ENCODE measurements around the gene RANBP3L.
"Not testable (repeated sequence)": the region's sequence is repeated elsewhere in the genome, so short reads cannot be mapped to it uniquely, and the experiment has no call there.

Gene RANBP3L

DNA sequence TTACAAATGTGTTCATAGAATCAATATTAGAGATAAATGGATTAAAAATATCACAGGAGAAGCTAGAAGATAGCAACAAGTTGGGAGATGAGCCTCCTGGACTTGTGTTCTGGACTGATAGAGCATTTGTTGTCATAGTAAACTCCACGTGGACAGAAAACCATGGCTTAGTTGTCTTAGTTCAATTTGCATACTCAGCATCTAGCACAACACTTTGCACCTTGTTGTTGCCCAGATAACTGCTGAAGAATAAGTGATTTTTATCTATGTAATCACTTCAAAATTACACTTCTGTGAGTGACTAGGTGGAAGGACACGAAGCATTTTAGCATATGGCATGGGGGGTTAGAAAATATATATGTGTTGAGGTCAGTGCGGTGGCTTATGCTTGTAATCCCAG lies 4.0 kb downstream of the RANBP3L start:
- no peaks in the 10 kb centered on the region for H3K9me3 ChIP-seq (replicated peaks; ENCODE audit: insufficient read depth, low read length)
- H3F3A ChIP-seq (ENCODE audit: insufficient read depth, low read length), result no peaks in the 10 kb centered on the region
- H3K9ac ChIP-seq (ENCODE audit: low read length), result no peak overlapping the region
- no peaks in the 10 kb centered on the region for H3K79me2 ChIP-seq (ENCODE audit: low read length)
- H3K4me2 ChIP-seq (ENCODE audit: low read depth, low read length), result no peak overlapping the region
- no peak overlapping the region for H2AFZ ChIP-seq (ENCODE audit: low read length)
- no peak overlapping the region for H3K4me3 ChIP-seq (ENCODE audit: low read length)
- H3K4me1 ChIP-seq (ENCODE audit: low read length), result peaks cover 11% of the 10 kb centered on the region; the same call in 1 of the 2 replicates
- H3K36me3 ChIP-seq (replicated peaks; ENCODE audit: insufficient read depth, low read length), result no peaks in the 10 kb centered on the region
- H3K9me2 ChIP-seq (replicated peaks; ENCODE audit: insufficient read depth, low read length), result no peaks in the 10 kb centered on the region
- no peak overlapping the region for H3K27ac ChIP-seq (ENCODE audit: low read length)
- no peak for DNase-seq
- no peaks in the 10 kb centered on the region for H3K27me3 ChIP-seq (replicated peaks; ENCODE audit: insufficient read depth, low read length)
- no peaks in the 10 kb centered on the region for H4K20me1 ChIP-seq (ENCODE audit: insufficient read depth, low read length)
- TF ChIP-seq EZH2 (optimal IDR thresholded peaks at IDR 0.05; ENCODE audit: low read depth, low read length) (no peak), EZH2phosphoT487 (IDR thresholded peaks at IDR 0.05; ENCODE audit: low read length) (no peak)
- TF ChIP-seq, protein P1, sequence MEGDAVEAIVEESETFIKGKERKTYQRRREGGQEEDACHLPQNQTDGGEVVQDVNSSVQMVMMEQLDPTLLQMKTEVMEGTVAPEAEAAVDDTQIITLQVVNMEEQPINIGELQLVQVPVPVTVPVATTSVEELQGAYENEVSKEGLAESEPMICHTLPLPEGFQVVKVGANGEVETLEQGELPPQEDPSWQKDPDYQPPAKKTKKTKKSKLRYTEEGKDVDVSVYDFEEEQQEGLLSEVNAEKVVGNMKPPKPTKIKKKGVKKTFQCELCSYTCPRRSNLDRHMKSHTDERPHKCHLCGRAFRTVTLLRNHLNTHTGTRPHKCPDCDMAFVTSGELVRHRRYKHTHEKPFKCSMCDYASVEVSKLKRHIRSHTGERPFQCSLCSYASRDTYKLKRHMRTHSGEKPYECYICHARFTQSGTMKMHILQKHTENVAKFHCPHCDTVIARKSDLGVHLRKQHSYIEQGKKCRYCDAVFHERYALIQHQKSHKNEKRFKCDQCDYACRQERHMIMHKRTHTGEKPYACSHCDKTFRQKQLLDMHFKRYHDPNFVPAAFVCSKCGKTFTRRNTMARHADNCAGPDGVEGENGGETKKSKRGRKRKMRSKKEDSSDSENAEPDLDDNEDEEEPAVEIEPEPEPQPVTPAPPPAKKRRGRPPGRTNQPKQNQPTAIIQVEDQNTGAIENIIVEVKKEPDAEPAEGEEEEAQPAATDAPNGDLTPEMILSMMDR (IDR thresholded peaks at IDR 0.05; ENCODE audit: low read length), result no peak

- no peak overlapping the region for H3K27ac ChIP-seq (ENCODE audit: low read length)
- H3K4me3 ChIP-seq (ENCODE audit: low read length), result no peak overlapping the region
- no peak overlapping the region for H2AFZ ChIP-seq (ENCODE audit: low read length)
- no peaks in the 10 kb centered on the region for H3K79me2 ChIP-seq (ENCODE audit: low read length)
- H3K27me3 ChIP-seq (replicated peaks; ENCODE audit: insufficient read depth, low read length), result no peaks in the 10 kb centered on the region
- no peak overlapping the region for H3K9ac ChIP-seq (ENCODE audit: low read length)
- no peaks in the 10 kb centered on the region for H3K36me3 ChIP-seq (replicated peaks; ENCODE audit: insufficient read depth, low read length)
- H3K4me2 ChIP-seq (ENCODE audit: low read depth, low read length), result no peak overlapping the region
- no peaks in the 10 kb centered on the region for H3K9me2 ChIP-seq (replicated peaks; ENCODE audit: insufficient read depth, low read length)
- H3F3A ChIP-seq (ENCODE audit: insufficient read depth, low read length), result no peaks in the 10 kb centered on the region
- H4K20me1 ChIP-seq (ENCODE audit: insufficient read depth, low read length), result no peaks in the 10 kb centered on the region
- TF ChIP-seq EZH2 (optimal IDR thresholded peaks at IDR 0.05; ENCODE audit: low read depth, low read length) (no peak), EZH2phosphoT487 (IDR thresholded peaks at IDR 0.05; ENCODE audit: low read length) (no peak)
- TF ChIP-seq, protein P1 (IDR thresholded peaks at IDR 0.05; ENCODE audit: low read length), result no peak
- H3K4me1 ChIP-seq (ENCODE audit: low read length), result no peaks in the 10 kb centered on the region
- no peak for DNase-seq
- no peaks in the 10 kb centered on the region for H3K9me3 ChIP-seq (replicated peaks; ENCODE audit: insufficient read depth, low read length)
These were observed 15.7 kb downstream of the RANBP3L start for GRCh38 chr5:36285837-36286615.

- H3K4me2 ChIP-seq (ENCODE audit: low read depth, low read length); H3K4me3 ChIP-seq (ENCODE audit: low read length); H3K27ac ChIP-seq (ENCODE audit: low read length); H3F3A ChIP-seq (ENCODE audit: insufficient read depth, low read length); H3K4me1 ChIP-seq (ENCODE audit: low read length); H3K9ac ChIP-seq (ENCODE audit: low read length); H3K36me3 ChIP-seq (replicated peaks; ENCODE audit: insufficient read depth, low read length); H3K27me3 ChIP-seq (replicated peaks; ENCODE audit: insufficient read depth, low read length); H3K9me2 ChIP-seq (replicated peaks; ENCODE audit: insufficient read depth, low read length); H3K9me3 ChIP-seq (replicated peaks; ENCODE audit: insufficient read depth, low read length); H3K79me2 ChIP-seq (ENCODE audit: low read length); DNase-seq; H4K20me1 ChIP-seq (ENCODE audit: insufficient read depth, low read length); H2AFZ ChIP-seq (ENCODE audit: low read length): not testable (repeated sequence)
These were observed 17.9 kb downstream of the RANBP3L start for GRCh38 chr5:36283775-36284174.

DNA sequence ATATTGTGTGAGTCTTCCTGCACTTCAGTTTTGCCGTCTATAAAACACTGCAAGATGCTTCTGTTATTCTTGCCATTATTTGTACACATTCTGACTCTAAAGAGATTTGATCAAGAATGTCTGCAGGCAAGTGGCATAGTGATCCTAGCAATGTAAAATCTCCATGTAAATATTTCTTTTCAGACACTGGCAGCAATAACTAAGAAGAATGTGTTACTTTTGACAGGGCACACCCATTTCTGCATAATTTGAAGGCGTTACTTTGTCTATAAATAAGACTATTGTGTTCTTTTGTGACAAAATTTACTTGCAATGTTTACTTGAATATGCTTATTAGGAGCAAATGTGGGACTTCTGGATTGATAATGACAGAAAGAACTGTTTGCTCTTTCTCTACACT lies 20.1 kb downstream of the RANBP3L start:
- Histone ChIP-seq H3K4me3 (ENCODE audit: low read length) (no peak overlapping the region), H3K4me2 (ENCODE audit: low read depth, low read length) (no peak overlapping the region), H3K9ac (ENCODE audit: low read length) (no peak overlapping the region), H3K9me3 (replicated peaks; ENCODE audit: insufficient read depth, low read length) (no peaks in the 10 kb centered on the region), H3K27ac (ENCODE audit: low read length) (no peak overlapping the region), H3K4me1 (ENCODE audit: low read length) (no peaks in the 10 kb centered on the region), H3K9me2 (replicated peaks; ENCODE audit: insufficient read depth, low read length) (no peaks in the 10 kb centered on the region), H3K36me3 (replicated peaks; ENCODE audit: insufficient read depth, low read length) (no peaks in the 10 kb centered on the region), H2AFZ (ENCODE audit: low read length) (no peak overlapping the region), H3K27me3 (replicated peaks; ENCODE audit: insufficient read depth, low read length) (no peaks in the 10 kb centered on the region), H3K79me2 (ENCODE audit: low read length) (no peaks in the 10 kb centered on the region), H3F3A (ENCODE audit: insufficient read depth, low read length) (no peaks in the 10 kb centered on the region), H4K20me1 (ENCODE audit: insufficient read depth, low read length) (no peaks in the 10 kb centered on the region)
- no peak for DNase-seq
- TF ChIP-seq EZH2phosphoT487 (IDR thresholded peaks at IDR 0.05; ENCODE audit: low read length), result no peak
- TF ChIP-seq EZH2 (optimal IDR thresholded peaks at IDR 0.05; ENCODE audit: low read depth, low read length), result no peak
